ENCODE results near the gene EGFL7.

The EGFL7 gene

DNA sequence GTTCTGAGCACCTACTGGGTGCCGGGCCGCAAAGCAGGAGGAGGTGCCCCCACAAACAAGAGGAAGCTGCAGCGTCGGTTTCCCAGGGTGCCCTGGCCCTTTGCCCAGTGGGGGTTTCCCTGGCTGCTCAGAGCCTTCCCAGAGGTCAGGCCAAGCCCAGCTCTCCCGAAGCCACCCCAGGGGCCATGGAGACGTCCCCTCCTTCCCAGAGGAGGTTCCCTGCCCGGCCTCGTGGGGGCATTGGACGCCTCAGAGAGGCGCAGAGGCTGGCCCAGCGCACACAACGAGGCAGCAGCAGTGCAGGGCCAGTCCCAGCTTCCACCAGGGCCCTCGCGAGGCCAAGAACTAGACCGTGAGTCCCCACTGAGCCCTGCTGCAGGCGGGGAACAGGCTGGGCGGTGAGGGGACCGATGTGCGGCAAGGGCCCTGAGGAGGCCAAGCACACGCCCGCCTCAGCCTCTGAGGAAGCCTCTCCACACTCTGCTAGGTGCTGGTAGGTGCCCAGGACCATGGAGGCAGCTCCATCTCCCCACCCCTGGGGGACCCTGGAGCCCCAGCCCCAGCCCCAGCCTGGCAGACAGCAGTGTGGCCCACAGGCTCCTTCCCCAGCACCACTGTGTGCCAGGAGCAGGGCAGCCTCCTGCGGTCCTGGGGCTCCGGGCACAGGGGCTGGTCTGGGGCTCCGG, 56.6 kb downstream of the EGFL7 start:
- no peaks in the 10 kb centered on the region for H3K27me3 ChIP-seq (replicated peaks; ENCODE audit: control insufficient read depth, insufficient read depth, low read length, poor library complexity, severe bottlenecking)
- H3K4me1 ChIP-seq (ENCODE audit: control insufficient read depth, insufficient read depth, low read length, poor library complexity, severe bottlenecking): no peaks in the 10 kb centered on the region
- DNase-seq: no peak
- H3K9me3 ChIP-seq (ENCODE audit: control insufficient read depth, low read length): no peaks in the 10 kb centered on the region
- no peak overlapping the region for H3K4me3 ChIP-seq (ENCODE audit: insufficient read depth, low read depth, low read length, poor library complexity, severe bottlenecking)
- H3K27ac ChIP-seq (ENCODE audit: insufficient read depth, low read length, poor library complexity, severe bottlenecking): no peak overlapping the region
- peaks cover 20% of the 10 kb centered on the region for H3K36me3 ChIP-seq (ENCODE audit: control insufficient read depth, insufficient read depth, low read length)

DNA sequence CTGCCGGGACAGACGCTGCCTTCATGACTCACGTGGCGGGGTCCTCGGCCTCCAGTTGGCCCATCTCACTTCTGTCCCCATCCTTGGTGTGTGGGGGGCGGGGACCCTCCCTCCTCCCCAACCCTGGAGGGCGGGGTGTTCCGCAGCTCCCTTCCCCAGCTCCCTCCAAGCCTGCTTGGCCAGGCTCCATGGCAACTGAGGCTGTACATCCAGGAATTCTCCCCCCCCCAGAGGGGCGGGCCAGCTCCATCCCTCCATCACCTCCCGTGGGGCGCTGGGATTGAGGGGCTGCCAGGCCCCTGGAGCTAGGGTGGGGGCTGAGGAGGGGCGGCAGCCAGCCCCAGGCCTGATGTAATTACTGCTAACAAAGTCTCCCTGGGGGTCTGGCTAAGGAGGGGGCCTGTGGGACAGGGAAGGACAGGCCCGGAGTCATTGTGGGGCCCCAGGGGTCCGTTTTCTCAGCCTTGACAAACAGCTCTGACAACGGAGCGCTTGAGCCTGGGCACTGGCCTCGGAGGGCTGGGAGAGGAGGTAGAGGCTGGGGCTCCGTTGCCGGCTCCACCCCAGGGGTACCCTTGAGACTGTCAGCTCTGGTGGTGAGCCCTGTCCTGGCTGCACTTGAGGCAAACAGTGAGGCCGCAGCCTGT, 57.7 kb downstream of the EGFL7 start:
- Histone ChIP-seq H3K9me3 (ENCODE audit: control insufficient read depth, low read length) (no peaks in the 10 kb centered on the region), H3K27me3 (replicated peaks; ENCODE audit: control insufficient read depth, insufficient read depth, low read length, poor library complexity, severe bottlenecking) (no peaks in the 10 kb centered on the region), H3K27ac (ENCODE audit: insufficient read depth, low read length, poor library complexity, severe bottlenecking) (no peak overlapping the region), H3K4me3 (ENCODE audit: insufficient read depth, low read depth, low read length, poor library complexity, severe bottlenecking) (no peak overlapping the region), H3K4me1 (ENCODE audit: control insufficient read depth, insufficient read depth, low read length, poor library complexity, severe bottlenecking) (no peaks in the 10 kb centered on the region), H3K36me3 (ENCODE audit: control insufficient read depth, insufficient read depth, low read length) (peaks cover 23% of the 10 kb centered on the region)
- DNase-seq: no peak

GRCh38 chr9:136720898-136721338, 58.2 kb downstream of the EGFL7 start:
- no peak overlapping the region for H3K27ac ChIP-seq (ENCODE audit: insufficient read depth, low read length, poor library complexity, severe bottlenecking)

DNA sequence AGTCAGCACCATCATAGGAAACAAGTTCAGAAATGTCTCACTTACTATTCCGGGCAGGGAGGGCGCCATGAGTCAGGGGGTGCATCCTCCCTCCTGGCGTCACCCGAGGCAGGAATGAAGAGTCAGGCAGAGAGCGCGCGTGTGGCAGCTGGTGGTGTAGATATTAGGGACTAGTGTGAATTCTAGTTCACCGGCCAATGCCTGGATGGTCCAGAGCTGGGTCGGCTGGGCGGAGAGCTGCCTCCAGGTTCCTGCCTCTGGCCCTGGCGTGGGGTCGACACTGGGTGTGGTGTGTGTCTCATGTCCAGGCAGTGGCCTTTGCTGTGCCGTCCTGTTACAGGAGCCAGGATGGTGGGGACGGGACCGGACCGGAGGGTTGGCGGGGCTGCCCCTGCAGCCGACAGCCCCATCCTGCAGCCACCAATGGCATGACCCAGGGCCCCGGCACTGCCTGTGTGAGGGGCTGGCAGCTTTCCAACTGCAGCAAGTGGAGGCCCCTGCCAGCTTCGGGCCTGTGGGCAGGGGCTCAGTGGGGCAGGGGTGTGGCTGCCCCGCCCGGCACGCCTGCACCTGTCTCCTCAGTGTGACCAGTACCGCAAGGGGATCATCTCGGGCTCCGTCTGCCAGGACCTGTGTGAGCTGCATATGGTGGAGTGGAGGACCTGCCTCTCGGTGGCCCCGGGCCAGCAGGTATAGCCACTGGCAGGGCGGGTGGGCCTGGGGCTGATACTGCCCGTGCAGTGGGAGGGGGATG, 58.8 kb downstream of the EGFL7 start:
- DNase-seq: no peak
- peaks cover 11% of the 10 kb centered on the region for H3K4me1 ChIP-seq (ENCODE audit: control insufficient read depth, insufficient read depth, low read length, poor library complexity, severe bottlenecking)

More at GRCh38 chr9:136720898-136721338, 58.2 kb downstream of the EGFL7 start:
- no peaks in the 10 kb centered on the region for H3K27me3 ChIP-seq (replicated peaks; ENCODE audit: control insufficient read depth, insufficient read depth, low read length, poor library complexity, severe bottlenecking)
- peaks cover 5% of the 10 kb centered on the region for H3K4me1 ChIP-seq (ENCODE audit: control insufficient read depth, insufficient read depth, low read length, poor library complexity, severe bottlenecking)
- peaks cover 28% of the 10 kb centered on the region for H3K36me3 ChIP-seq (ENCODE audit: control insufficient read depth, insufficient read depth, low read length)
- no peak for DNase-seq
- no peaks in the 10 kb centered on the region for H3K9me3 ChIP-seq (ENCODE audit: control insufficient read depth, low read length)
- H3K4me3 ChIP-seq (ENCODE audit: insufficient read depth, low read depth, low read length, poor library complexity, severe bottlenecking): no peak overlapping the region

More for the DNA sequence above, 58.8 kb downstream of the EGFL7 start:
- no peaks in the 10 kb centered on the region for H3K27me3 ChIP-seq (replicated peaks; ENCODE audit: control insufficient read depth, insufficient read depth, low read length, poor library complexity, severe bottlenecking)
- H3K9me3 ChIP-seq (ENCODE audit: control insufficient read depth, low read length): no peaks in the 10 kb centered on the region
- no peak overlapping the region for H3K4me3 ChIP-seq (ENCODE audit: insufficient read depth, low read depth, low read length, poor library complexity, severe bottlenecking)
- H3K27ac ChIP-seq (ENCODE audit: insufficient read depth, low read length, poor library complexity, severe bottlenecking): no peak overlapping the region
- H3K36me3 ChIP-seq (ENCODE audit: control insufficient read depth, insufficient read depth, low read length): peaks cover 34% of the 10 kb centered on the region

Measured in effector memory CD4-positive, alpha-beta T cell (primary cell).